GM15510 (cell line): Measurements from ENCODE around the gene DCTN5.

Source experiments
- POLR2A ChIP-seq: IDR thresholded peaks from 3 replicates; pipeline ENCODE4 v1.6.1; 2011; ENCODE audit warnings: borderline replicate concordance; ENCODE audit not compliant: insufficient read length; ENCODE audit errors: extremely low read depth

The DCTN5 gene

DNA sequence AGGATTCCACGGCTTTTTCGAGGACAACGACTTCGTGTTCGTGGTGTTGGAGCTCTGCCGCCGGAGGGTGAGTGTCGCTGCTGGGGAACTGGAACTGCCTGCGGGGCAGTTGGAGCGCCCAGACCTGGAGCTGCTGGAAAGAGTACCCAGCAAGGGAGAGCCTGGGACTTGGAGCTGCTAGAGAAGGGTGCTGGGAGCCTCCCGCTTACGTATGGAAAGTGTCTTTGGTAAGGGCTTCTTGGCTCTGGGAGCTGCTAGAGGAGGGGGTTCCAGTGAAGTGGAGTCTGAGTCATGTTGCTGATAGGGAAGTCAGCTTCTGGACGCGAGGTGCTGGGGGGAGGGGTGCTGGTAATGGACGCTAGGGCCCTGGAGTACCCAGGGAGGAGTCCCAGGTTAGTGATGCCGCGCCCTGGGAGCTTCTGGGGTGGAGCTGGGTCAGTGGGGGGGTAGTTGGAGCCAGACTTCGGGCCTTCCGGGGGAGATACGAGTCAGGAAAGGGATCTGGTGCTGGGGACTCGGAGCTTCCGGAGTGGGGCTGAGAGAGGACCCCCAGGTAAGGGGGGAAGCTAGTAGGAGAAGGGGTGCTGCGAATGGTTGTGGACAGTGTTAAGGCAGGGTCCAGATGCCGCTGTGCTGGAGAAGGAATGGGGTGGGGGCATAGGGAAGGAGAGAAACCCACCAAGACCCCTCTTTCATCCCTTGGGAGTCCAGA, 38.2 kb downstream of the DCTN5 start:
- TF ChIP-seq POLR2A = no peak

DNA sequence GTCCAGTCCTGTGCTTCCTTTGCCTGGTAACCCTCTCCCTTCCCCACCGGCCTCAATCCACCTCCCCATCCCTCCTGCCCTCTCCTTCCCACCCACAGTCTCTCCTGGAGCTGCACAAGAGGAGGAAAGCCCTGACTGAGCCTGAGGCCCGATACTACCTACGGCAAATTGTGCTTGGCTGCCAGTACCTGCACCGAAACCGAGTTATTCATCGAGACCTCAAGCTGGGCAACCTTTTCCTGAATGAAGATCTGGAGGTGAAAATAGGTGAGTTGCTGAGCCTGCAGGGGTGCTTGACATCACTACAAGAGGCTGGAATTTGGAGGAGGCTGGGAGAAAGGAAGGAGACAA, 38.7 kb downstream of the DCTN5 start:
- TF ChIP-seq POLR2A = no peak

DNA sequence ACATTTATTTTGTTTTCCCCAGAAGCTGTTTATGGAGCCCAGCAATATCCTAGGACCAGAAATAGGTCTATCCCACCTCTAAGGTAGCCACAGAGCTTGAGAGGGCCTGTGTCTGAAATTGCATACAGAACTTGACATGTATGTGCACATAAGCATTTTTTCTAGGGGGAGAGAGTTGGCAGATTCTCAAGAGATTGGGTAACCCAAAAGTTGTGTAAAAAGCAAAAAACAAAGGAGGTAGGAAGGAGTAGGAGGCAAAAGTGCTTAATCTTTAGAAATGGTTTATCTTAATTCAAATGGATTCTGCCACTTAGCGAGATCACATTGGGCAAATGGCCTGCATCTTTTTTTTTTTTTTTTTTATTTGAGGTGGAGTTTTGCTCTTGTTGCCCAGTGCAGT, 40.9 kb downstream of the DCTN5 start:
- TF ChIP-seq POLR2A = no peak

DNA sequence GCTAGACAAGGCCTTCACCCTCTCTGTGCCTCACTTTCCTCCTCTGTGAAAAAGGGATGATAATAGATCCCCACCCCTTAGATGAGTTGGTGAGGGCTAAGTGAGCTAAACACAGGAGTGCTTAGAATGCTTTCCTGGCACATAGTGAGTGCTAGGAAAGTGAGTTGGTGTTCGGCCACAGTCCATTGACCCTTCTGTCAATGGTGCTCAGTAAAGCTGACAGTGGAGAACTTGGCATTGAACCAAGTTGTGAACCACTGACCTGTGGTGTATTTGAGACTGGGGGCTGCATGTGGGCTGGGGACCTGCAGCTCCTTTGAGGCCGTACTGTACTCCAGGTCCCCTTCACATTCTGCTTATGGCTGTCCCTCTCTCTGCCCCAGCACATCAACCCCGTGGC, 42.2 kb downstream of the DCTN5 start:
- TF ChIP-seq POLR2A = no peak

DNA sequence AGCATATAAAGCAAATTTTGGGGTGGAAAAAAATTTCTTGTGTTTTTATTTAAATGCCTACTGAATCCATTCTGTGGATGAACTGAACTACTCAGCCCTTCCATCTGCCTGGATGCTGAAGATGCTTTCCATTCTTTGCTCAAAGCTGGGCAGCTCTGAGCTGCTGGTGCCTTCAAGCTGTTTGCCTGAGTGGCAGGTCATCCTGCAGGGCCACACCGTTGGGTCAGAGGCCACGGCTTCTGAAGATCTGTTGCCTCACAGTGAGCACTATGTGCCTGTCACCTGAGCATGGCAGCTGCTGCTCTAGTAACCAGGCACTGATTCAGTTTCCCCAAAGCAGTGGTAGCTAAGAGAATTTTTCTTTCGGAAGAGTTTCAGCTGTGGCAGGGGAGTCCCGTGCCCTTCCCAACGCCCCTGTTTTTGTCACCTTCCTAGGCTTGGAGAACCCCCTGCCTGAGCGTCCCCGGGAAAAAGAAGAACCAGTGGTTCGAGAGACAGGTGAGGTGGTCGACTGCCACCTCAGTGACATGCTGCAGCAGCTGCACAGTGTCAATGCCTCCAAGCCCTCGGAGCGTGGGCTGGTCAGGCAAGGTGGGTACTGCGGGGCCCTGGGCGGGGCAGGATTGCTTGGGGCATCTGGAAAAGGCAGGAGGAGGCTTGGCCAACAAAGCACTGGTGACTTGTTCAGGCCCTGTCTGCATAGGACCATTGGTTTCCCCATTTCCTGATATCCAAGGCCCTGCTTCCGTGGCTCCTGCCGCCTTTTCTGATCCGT, 46.0 kb downstream of the DCTN5 start:
- no peak for TF ChIP-seq POLR2A

DNA sequence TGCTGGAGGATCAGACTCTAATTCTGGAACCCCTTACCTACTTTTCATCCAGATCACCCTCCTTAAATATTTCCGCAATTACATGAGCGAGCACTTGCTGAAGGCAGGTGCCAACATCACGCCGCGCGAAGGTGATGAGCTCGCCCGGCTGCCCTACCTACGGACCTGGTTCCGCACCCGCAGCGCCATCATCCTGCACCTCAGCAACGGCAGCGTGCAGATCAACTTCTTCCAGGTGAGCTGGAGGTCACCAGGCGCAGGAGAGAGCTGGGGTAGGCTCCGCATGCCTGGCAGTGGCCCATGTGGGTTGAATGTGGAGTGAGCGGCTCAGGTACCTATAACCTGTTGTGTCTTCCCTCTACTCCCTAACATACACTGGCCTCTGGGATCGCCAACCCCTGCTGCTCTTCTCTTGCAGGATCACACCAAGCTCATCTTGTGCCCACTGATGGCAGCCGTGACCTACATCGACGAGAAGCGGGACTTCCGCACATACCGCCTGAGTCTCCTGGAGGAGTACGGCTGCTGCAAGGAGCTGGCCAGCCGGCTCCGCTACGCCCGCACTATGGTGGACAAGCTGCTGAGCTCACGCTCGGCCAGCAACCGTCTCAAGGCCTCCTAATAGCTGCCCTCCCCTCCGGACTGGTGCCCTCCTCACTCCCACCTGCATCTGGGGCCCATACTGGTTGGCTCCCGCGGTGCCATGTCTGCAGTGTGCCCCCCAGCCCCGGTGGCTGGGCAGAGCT, 48.3 kb downstream of the DCTN5 start:
- no peak for TF ChIP-seq POLR2A

DNA sequence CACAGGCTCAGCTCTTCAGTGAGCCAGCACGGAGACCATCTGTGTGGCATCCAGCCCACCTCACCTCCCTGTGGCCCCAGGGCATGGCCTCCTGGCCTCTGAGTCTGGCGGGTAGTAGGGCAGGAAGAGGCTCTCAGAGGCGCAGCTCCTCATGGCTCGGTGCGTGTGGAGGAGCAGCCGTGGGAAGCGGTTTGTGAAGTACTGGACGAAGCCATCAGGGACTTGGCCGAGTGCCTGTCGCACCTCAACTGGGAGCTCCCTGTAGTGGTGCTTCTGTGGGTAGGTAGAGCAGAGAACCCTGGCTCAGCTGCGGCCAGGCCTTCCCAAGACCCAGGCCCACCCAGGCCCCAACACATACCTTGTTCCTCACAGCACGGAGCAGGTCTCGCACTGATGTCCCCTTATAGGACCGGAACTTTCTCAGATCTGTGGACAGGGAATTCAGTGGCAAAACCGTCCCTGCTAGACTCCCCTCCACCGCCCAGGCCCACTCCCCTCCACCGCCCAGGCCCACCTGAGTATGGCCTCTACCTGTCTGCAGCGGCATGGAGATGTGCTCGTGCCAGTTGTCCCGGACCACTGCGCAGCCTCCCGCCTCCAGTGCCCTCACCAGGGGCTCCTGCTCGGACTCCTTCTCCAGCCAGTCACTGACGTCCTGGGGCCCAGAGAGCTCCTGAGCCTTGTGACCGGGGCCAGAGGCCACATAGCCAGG, 49.7 kb downstream of the DCTN5 start:
- no peak for TF ChIP-seq POLR2A

GRCh38 chr16:23691483-23692189, 50.4 kb downstream of the DCTN5 start:
- TF ChIP-seq POLR2A = no peak

DNA sequence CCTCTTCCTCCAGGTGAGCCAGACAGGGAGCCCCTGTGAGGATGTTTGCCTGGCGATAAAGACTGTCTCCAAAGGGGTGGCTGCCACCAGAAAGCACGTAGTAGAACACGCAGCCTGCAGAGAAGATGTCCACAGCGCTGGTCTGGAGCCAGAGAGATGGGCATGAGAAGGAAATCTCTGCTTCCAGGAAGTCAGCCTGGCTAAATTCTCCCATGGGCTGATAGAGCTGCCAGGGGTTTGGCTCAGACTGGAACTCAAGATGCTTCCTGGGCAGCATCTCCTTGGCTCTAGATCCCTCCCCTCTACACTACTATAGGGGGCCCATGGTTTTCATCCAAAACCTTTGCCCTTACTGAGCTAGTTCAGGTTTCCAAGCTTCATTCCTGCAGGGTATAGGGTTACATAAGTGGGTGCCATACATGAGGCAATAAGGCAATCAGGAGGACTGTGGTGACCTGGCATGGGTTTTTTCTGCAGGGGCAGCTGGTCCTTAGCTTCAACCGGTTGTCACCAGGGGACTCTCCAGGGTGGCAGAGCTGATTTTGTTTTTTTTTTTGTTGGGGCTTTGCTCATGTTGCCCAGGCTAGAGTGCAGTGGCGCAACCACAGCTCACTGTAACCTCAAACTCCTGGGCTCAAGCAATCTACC, 51.0 kb downstream of the DCTN5 start:
- TF ChIP-seq POLR2A = no peak

DNA sequence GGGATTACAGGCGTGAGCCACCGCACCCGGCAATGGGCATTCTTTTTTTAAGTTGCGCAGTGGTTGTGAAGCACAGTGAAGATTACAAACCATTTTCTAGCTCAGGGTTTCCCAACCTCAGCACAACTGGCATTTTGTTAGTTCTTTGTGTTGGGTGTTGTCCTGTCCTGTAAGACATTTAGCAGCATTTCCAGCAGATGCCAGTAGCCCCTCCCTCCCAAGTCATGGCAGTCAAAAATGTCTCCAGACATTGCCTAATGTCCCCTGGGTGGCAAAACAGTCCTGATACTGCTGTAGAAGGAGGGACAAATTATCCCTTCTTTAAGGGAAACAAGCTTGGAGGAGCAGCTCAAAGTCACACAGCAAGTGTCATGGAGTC, 53.0 kb downstream of the DCTN5 start:
- no peak for TF ChIP-seq POLR2A

DNA sequence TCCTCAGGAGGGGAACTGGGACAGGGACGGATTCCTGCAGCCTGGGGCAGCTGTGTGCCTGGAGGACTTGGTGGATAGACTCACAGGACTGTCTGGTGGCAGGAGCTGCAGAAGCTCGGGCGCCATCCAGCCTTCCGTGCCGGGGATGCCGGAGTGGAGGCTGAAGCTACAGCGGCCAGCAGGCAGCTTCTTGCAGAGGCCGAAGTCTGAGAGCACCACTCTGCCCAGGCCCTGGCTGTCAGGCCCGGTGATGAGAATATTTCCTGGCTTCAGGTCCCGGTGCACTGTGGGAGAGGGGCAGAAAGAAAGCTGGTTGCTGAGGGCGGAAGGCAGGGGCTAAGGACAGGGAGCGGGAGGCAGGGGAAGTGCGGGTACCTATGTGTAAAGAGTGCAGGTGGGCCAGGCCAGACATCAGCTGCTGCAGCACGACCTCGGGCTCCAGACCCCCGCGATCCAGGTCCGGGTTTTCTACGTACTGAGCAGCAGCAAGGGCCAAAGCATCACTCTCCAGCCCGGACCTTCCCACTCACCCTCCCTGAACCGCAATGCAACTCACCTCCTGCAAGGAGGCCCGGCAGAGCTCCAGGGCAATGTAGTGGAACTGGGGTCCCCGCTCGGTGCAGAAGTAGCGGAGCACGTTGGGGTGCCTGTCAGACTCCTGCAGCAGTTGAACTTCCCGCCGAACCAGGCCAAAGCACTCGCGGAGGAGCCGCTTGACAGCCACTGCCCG, 53.5 kb downstream of the DCTN5 start:
- no peak for TF ChIP-seq POLR2A

DNA sequence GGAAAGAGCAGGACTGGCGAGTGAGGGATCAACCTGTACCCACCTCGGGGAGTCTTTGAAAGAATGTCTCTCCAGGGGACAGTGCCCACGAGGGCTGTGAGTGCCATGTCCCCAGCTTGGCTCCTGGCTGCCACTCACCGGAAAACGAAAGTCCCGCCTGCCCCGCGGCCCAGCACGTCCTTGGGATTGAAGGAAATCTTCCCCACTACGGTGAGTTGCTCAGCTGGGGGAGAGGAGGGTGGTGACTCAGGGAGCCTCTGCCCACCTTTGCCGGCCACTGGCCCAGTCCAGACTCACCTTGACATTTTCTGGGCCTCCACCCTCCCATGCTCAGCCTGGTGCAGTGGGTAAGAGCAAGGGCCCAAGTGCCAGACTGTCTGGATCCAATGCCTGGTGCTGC, 54.5 kb downstream of the DCTN5 start:
- no peak for TF ChIP-seq POLR2A

DNA sequence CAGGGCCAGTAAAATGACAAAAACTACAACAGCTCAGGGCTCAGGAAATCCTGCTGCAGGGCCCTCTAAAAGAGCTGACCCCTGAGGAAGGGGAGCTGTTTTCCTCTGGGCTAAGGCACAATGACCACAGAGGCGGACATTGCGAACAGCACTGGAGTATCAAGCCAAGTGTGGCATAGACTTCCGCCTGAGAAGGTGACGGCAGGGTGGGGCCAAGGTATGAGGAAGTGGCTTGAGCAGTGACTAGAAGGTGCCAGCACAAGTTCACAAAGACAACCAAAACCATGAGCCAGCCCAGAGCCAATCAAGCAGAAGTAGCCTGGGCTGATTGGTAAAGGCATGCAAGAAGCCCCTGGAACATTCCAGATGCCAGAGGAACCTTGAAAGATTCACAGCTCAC, 57.8 kb downstream of the DCTN5 start:
- TF ChIP-seq POLR2A = no peak
